HepG2 (cell line): ENCODE results near the gene IFIT1B. TPM values are rescaled to one million over a fixed set of nuclear protein-coding genes. Genes with fewer than 3 reads are reported as not detected.

ENCODE experiments used
- ATAC-seq: fragments of 200-7000 bp; cut with Tn5 transposase; 3 replicates; pipeline ENCODE4 v1.9.1; 2020; ENCODE audit warnings: mild to moderate bottlenecking, moderate library complexity
- BruUV-seq: library from RNA; stranded (reverse); fragments of 400-500 nt; replicated peaks from 2 replicates; lab custom pipeline; 2021; lab: Mats Ljungman, UMichigan
- CTCF ChIA-PET: fragments of 300-600 bp; formaldehyde crosslinking; extraction: SDS; loops from one replicate; lab custom pipeline; 2021; ENCODE audit warnings: low total read pairs, inconsistent platforms, low intra/inter-chr PET ratio; lab: Yijun Ruan, JAX
- POLR2A ChIA-PET: fragments of 350-600 bp; sonication (Branson Sonifier 250); formaldehyde crosslinking; loops from one replicate; lab custom pipeline; 2020; ENCODE audit warnings: antibody characterized with exemption, inconsistent platforms; lab: Yijun Ruan, JAX
- DNase-seq: peaks from one replicate; pipeline ENCODE4 v3.0.0-alpha.2; 2015; ENCODE audit warnings: low spot score
- FAIRE-seq: peaks from 3 replicates; lab custom pipeline; 2011; peaks lifted over from hg19 to GRCh38; lab: Jason Lieb, UNC
- H2AFZ ChIP-seq: one replicate; pipeline ENCODE4 v1.6.1; 2011; ENCODE audit warnings: low read length, inconsistent platforms
- H3K27ac ChIP-seq: fragments of 300-600 bp; 3 replicates; pipeline ENCODE4 v1.8.0; 2011; ENCODE audit warnings: mixed run types, mild to moderate bottlenecking, mixed read lengths, low read length, inconsistent platforms; ENCODE audit not compliant: insufficient read depth; ENCODE audit errors: extremely low read length
- H3K27me3 ChIP-seq, 2 experiments: fragments of 200-600 bp in 1 of 2; 2 replicates in 1 of 2; 3 replicates in 1 of 2; pipeline versions ENCODE4 v1.6.0 to v1.8.0; 2011; ENCODE audit warnings: low read length in 2 of 2, mild to moderate bottlenecking in 2 of 2, moderate library complexity in 2 of 2, inconsistent platforms in 1 of 2; ENCODE audit not compliant: insufficient read depth in 2 of 2, control insufficient read depth in 1 of 2
- H3K36me3 ChIP-seq, 2 experiments: fragments of 200-600 bp in 1 of 2; replicated peaks in 1 of 2; 2 replicates in 1 of 2; 3 replicates in 1 of 2; pipeline versions ENCODE4 v1.5.1 to v1.8.0; 2011; ENCODE audit warnings: low read length in 2 of 2, inconsistent platforms in 1 of 2; ENCODE audit not compliant: insufficient read depth in 2 of 2, control insufficient read depth in 1 of 2
- H3K4me1 ChIP-seq: 2 replicates; pipeline ENCODE4 v1.5.1; 2012; ENCODE audit warnings: low read length, inconsistent platforms; ENCODE audit not compliant: insufficient read depth
- H3K4me2 ChIP-seq: 2 replicates; pipeline ENCODE4 v1.6.0; 2011; ENCODE audit warnings: low read depth, low read length, inconsistent platforms
- H3K4me3 ChIP-seq, 3 experiments: fragments of 200-600 bp in 1 of 3; sonication (generic), shearing (Covaris generic) in 1 of 3; replicated peaks in 1 of 3; 2 replicates each; pipeline ENCODE4 v1.5.1; 2011 to 2016; ENCODE audit warnings: low read length in 3 of 3, inconsistent platforms in 2 of 3, low read depth in 2 of 3, mild to moderate bottlenecking in 2 of 3, control low read depth in 1 of 3, mixed read lengths in 1 of 3; ENCODE audit not compliant: insufficient read depth in 1 of 3
- H3K79me2 ChIP-seq: one replicate; pipeline ENCODE4 v1.6.1; 2011; ENCODE audit warnings: low read length, inconsistent platforms; ENCODE audit not compliant: insufficient read depth
- H3K9ac ChIP-seq: 2 replicates; pipeline ENCODE4 v1.6.0; 2011; ENCODE audit warnings: mild to moderate bottlenecking, low read depth, low read length, inconsistent platforms; ENCODE audit not compliant: insufficient read depth
- H3K9me3 ChIP-seq: 2 replicates; pipeline ENCODE4 v1.5.1; 2012; ENCODE audit warnings: mild to moderate bottlenecking, low read length
- H4K20me1 ChIP-seq: 2 replicates; pipeline ENCODE4 v1.6.0; 2011; ENCODE audit warnings: inconsistent platforms, mild to moderate bottlenecking, low read length, moderate library complexity; ENCODE audit not compliant: insufficient read depth
- CBX1 ChIP-seq: IDR thresholded peaks from one replicate; pipeline ENCODE4 v1.6.1; 2016; ENCODE audit warnings: antibody characterized with exemption, low read depth
- ELF4 ChIP-seq: sonication (generic); formaldehyde crosslinking; IDR thresholded peaks from 2 replicates; pipeline ENCODE4 v1.5.0; 2020; ENCODE audit warnings: missing genetic modification reagents, mild to moderate bottlenecking, moderate library complexity, borderline replicate concordance
- KAT8 ChIP-seq: IDR thresholded peaks from 2 replicates; pipeline ENCODE4 v1.6.1; 2016; ENCODE audit warnings: missing genetic modification reagents, missing compliant biosample characterization
- SPEN ChIP-seq: sonication (generic); formaldehyde crosslinking; IDR thresholded peaks from 2 replicates; pipeline ENCODE4 v1.5.1; 2020; ENCODE audit warnings: low read depth, mild to moderate bottlenecking, missing genetic modification reagents
- SSRP1 ChIP-seq: IDR thresholded peaks from 2 replicates; pipeline ENCODE4 v1.6.1; 2016; ENCODE audit warnings: control low read depth
- TCF12 ChIP-seq, 2 experiments: fragments of 450-650 bp in 1 of 2; sonication (generic) in 1 of 2; formaldehyde crosslinking in 1 of 2; IDR thresholded peaks; 2 replicates each; pipeline versions ENCODE4 v1.6.1 to v1.8.0; 2017 to 2022; ENCODE audit warnings: antibody characterized with exemption in 1 of 2, mild to moderate bottlenecking in 1 of 2, missing genetic modification reagents in 1 of 2, moderate library complexity in 1 of 2
- TSC22D2 ChIP-seq: sonication (generic); formaldehyde crosslinking; IDR thresholded peaks from 2 replicates; pipeline ENCODE4 v1.5.1; 2020; ENCODE audit warnings: missing genetic modification reagents, mild to moderate bottlenecking, borderline replicate concordance
- ZNF143 ChIP-seq: sonication (generic); formaldehyde crosslinking; IDR thresholded peaks from 2 replicates; pipeline ENCODE4 v1.4.0; 2020; ENCODE audit warnings: missing genetic modification reagents
- ZNF282 ChIP-seq: fragments of 450-650 bp; IDR thresholded peaks from 2 replicates; pipeline ENCODE4 v1.6.1; 2018; ENCODE audit not compliant: partially characterized antibody
- ZNF441 ChIP-seq: sonication (generic); formaldehyde crosslinking; IDR thresholded peaks from 2 replicates; pipeline ENCODE4 v1.7.0; 2021; ENCODE audit warnings: missing genetic modification reagents, borderline replicate concordance
- ZNF547 ChIP-seq: sonication (generic); formaldehyde crosslinking; IDR thresholded peaks from 2 replicates; pipeline ENCODE4 v1.5.1; 2020; ENCODE audit warnings: mild to moderate bottlenecking, missing genetic modification reagents
- ZSCAN22 ChIP-seq: sonication (generic); formaldehyde crosslinking; IDR thresholded peaks from 2 replicates; pipeline ENCODE4 v1.4.0; 2020; ENCODE audit warnings: mild to moderate bottlenecking, missing genetic modification reagents
- WGBS: methylation state at CpG from one replicate; pipeline ENCODE4 v1.1.6; 2017; ENCODE audit warnings: low lambda C conversion rate; 5-methylcytosine and 5-hydroxymethylcytosine counted together
- in situ Hi-C: cut with HindIII; loops from 2 replicates; pipeline ENCODE4 v1.10.0; 2017; ENCODE audit warnings: low pct_unique_long_range_greater_than_20kb; ENCODE audit not compliant: extremely low pct_ligation_motif_present
- intact Hi-C: fragments of 100-400 bp; cut with micrococcal nuclease; formaldehyde crosslinking; loops from one replicate; pipeline ENCODE4 v1.10.0; 2022; ENCODE audit not compliant: unreplicated experiment
- polyA plus RNA-seq, 8 experiments: library from polyadenylated mRNA; depleted of rRNA in 3 of 8; stranded (reverse) in 7 of 8; unstranded in 1 of 8; fragments of >200 nt; fragmentation: Illumina TruSeq in 4 of 8; extraction: Trizol in 4 of 8; gene quantifications; 2 replicates each; pipeline versions ENCODE4 v1.2.1 to v1.2.3, GENCODE V29; 2011 to 2016; ENCODE audit warnings: low read depth in 4 of 8, missing spikeins in 1 of 8, mixed read lengths in 1 of 8; ENCODE audit not compliant: insufficient read depth in 1 of 8
- total RNA-seq, 5 experiments: library from RNA; depleted of rRNA; stranded (reverse); fragments of >200 nt; fragmentation: Illumina TruSeq; extraction: Trizol; gene quantifications; 2 replicates each; pipeline ENCODE4 v1.2.3, GENCODE V29; 2016; ENCODE audit warnings: low read depth in 1 of 5
- TF ChIP-seq, protein P1 (sequence below): sonication (generic); formaldehyde crosslinking; IDR thresholded peaks from 2 replicates; pipeline ENCODE4 v1.8.0; 2022; ENCODE audit warnings: mild to moderate bottlenecking, missing genetic modification reagents
- TF ChIP-seq, protein P2 (sequence below): sonication (generic); formaldehyde crosslinking; IDR thresholded peaks from 2 replicates; pipeline ENCODE4 v1.4.0; 2020; ENCODE audit warnings: missing genetic modification reagents, borderline replicate concordance
- TF ChIP-seq, protein P3 (sequence below): sonication (generic); formaldehyde crosslinking; IDR thresholded peaks from 2 replicates; pipeline ENCODE4 v1.4.0; 2020; ENCODE audit warnings: missing genetic modification reagents, borderline replicate concordance

IFIT1B gene
- total and polyA plus RNA-seq, 2 of the 13 experiments (the other 11 are each of a cell fraction or from before 2014, with no cell fraction given), result not detected

DNA sequence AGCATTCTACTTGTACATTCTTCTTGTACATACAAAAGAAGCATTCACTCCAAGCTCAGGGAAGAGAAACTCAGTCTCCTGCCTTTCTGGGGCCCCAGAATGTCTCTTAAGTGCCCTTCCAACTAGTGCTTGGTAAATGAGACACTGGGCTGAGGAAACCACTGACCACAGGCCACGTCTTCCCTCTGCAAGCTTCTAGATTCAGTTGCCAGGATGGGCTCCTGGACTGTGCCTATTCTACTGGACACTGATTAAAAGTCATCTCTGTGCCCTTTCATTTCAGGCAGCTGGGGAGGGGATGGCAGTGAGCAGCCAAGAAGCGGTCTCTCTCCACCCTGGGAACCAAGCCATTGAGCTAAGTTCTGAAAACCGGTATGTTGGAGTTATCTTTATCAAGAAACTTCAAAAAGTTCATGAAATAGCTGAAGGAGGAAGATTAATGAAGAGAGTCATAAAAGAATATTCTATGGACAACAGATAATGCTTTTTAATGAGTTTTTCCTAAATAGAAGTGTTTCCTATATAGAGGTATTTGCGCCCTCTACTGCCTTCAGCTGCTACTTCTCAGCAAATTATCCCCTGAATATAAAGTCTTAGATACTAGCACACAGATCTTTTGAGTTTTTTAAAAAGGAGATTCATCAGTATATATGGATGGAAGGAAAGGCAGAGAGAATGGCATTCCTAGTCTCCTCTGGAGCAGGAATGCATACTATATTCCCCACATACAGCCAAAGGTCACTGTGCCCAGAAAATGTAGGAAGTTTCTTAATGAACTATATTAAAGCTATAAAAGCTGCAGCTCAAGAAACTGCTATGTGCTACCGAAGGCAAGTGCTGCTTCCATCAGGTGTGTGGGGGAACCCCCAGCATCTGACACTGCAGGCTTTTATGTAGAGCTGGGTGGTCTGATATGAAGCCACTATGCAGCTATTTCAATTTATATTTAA lies 8.4 kb upstream of the IFIT1B start (continued):
- TF ChIP-seq SSRP1 (CRISPR knock-in tag), result no peak

DNA sequence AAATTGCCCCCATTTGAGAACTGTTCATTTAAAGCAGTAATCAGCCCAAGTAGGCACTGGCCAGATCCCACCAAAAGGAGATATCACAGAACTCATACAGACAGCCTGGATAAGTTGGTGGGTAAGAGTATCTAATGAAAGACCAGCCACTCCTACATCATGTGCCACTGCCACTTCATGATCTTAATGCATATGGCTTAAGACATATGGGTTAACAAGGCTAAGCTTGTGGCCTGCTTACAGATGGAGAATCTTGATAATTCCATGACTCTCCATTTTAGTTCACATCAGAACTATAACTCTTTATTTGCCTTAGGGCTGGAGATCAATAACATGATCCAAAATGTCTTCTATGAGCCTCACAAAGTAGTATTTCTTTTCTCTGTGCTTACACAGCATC lies 6.8 kb upstream of the IFIT1B start:
- in situ Hi-C loops, result loop anchor here (5.0 kb wide), 1 partner anchor 114 kb away; no protein-coding TSS in a partner anchor

DNA sequence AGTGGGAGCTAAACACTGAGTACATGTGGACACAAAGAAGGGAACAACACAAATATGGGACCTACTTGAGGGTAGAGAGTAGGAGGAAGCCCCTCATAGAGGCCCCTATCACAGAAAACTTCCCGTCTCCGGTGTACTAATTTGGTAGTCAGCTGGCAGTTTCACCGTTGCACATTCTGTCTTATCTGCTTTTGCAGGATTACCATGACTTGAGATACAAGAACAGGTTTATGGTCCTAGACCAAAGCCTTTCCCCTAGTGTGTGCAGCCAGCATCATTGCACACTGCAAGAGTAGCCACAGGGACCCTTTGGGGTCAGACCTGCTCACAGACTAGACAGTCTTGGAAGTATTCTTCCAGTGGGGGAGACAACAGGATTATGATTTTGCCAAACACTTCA lies 5.9 kb upstream of the IFIT1B start:
- ATAC-seq, result no peak
- ChIA-PET POLR2A (no interaction called here), CTCF (no interaction called here)
- Histone ChIP-seq H4K20me1 (no peaks in the 10 kb centered on the region), H2AFZ (no peak overlapping the region), H3K4me1 (peaks cover 45% of the 10 kb centered on the region), H3K36me3 (no peaks in the 10 kb centered on the region), H3K9me3 (no peaks in the 10 kb centered on the region), H3K9ac (no peak overlapping the region), H3K4me2 (no peak overlapping the region), H3K27ac (no peak overlapping the region), H3K4me3 (no peak overlapping the region), H3K79me2 (no peaks in the 10 kb centered on the region), H3K27me3 (no peaks in the 10 kb centered on the region)
- DNase-seq, result no peak
- intact Hi-C loops (loop anchor here (2.0 kb wide), 1 partner anchor 13 kb away; no protein-coding TSS in a partner anchor), in situ Hi-C loops (loop anchor here (5.0 kb wide), 1 partner anchor 115 kb away; no protein-coding TSS in a partner anchor)
- WGBS, result 94% methylated on average over 3 of the region's 3 CpGs
- no TSS peak for BruUV-seq
- no peak for FAIRE-seq
- TF ChIP-seq ZNF441 (CRISPR knock-in tag), result no peak
- TF ChIP-seq ZNF547 (CRISPR knock-in tag), result no peak
- TF ChIP-seq, protein P1, sequence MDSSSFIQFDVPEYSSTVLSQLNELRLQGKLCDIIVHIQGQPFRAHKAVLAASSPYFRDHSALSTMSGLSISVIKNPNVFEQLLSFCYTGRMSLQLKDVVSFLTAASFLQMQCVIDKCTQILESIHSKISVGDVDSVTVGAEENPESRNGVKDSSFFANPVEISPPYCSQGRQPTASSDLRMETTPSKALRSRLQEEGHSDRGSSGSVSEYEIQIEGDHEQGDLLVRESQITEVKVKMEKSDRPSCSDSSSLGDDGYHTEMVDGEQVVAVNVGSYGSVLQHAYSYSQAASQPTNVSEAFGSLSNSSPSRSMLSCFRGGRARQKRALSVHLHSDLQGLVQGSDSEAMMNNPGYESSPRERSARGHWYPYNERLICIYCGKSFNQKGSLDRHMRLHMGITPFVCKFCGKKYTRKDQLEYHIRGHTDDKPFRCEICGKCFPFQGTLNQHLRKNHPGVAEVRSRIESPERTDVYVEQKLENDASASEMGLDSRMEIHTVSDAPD (CRISPR knock-in tag), result no peak
- TF ChIP-seq, protein P2, sequence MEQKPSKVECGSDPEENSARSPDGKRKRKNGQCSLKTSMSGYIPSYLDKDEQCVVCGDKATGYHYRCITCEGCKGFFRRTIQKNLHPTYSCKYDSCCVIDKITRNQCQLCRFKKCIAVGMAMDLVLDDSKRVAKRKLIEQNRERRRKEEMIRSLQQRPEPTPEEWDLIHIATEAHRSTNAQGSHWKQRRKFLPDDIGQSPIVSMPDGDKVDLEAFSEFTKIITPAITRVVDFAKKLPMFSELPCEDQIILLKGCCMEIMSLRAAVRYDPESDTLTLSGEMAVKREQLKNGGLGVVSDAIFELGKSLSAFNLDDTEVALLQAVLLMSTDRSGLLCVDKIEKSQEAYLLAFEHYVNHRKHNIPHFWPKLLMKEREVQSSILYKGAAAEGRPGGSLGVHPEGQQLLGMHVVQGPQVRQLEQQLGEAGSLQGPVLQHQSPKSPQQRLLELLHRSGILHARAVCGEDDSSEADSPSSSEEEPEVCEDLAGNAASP (CRISPR knock-in tag), result no peak
- no peak for TF ChIP-seq TCF12 (IDR thresholded peaks at IDR 0.05)
- TF ChIP-seq TCF12 (CRISPR knock-in tag; IDR thresholded peaks at IDR 0.05), result no peak
- no peak for TF ChIP-seq TSC22D2 (CRISPR knock-in tag)
- TF ChIP-seq, protein P3, sequence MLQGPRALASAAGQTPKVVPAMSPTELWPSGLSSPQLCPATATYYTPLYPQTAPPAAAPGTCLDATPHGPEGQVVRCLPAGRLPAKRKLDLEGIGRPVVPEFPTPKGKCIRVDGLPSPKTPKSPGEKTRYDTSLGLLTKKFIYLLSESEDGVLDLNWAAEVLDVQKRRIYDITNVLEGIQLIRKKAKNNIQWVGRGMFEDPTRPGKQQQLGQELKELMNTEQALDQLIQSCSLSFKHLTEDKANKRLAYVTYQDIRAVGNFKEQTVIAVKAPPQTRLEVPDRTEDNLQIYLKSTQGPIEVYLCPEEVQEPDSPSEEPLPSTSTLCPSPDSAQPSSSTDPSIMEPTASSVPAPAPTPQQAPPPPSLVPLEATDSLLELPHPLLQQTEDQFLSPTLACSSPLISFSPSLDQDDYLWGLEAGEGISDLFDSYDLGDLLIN, result no peak
- no peak for TF ChIP-seq CBX1

More for the DNA sequence above, 6.8 kb upstream of the IFIT1B start:
- Histone ChIP-seq H2AFZ (no peak overlapping the region), H3K27me3 (no peaks in the 10 kb centered on the region), H3K27ac (no peak overlapping the region), H3K4me3 (no peak overlapping the region)
- CTCF ChIA-PET, result no interaction called here
- TF ChIP-seq ZNF143 (CRISPR knock-in tag) (no peak), ZSCAN22 (CRISPR knock-in tag) (no peak), ZNF282 (no peak), ELF4 (CRISPR knock-in tag) (no peak), SPEN (CRISPR knock-in tag) (no peak), KAT8 (CRISPR knock-in tag) (no peak)
- TF ChIP-seq, all 625 proteins: peak for 0
- Histone ChIP-seq H3K4me2 (no peak overlapping the region), H3K36me3 (no peaks in the 10 kb centered on the region), H3K9ac (no peak overlapping the region), H3K79me2 (no peaks in the 10 kb centered on the region), H4K20me1 (no peaks in the 10 kb centered on the region), H3K4me1 (peaks cover 45% of the 10 kb centered on the region), H3K9me3 (no peaks in the 10 kb centered on the region)
- ATAC-seq, result no peak
- intact Hi-C loops, result no loop called here
- POLR2A ChIA-PET, result no interaction called here
- no peak for DNase-seq
- no TSS peak for BruUV-seq
- FAIRE-seq, result no peak
